ENCODE data around the gene FBXW5.
A peak's percentile ranks its signal among the peaks of the same experiment; 100 is the strongest.

Gene FBXW5

DNA sequence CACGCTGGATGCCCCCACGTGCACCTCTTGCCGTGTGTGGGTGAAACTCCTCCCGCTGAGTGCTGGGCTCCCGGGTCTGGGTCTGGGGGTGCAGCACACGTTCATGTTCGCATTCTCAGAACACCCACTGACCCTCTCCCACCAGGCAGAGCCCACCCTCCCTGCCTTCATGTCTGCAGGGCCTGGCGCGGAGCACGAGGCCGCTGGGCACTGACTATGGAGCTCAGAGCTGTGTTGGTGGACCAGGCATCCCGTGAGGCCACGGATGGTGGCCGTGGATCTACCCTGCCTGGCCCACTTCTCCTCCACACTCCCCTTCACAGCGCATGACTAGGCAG is 16.4 kb upstream of the FBXW5 start:
- no peak for DNase-seq (ENCODE audit: low spot score)

DNA sequence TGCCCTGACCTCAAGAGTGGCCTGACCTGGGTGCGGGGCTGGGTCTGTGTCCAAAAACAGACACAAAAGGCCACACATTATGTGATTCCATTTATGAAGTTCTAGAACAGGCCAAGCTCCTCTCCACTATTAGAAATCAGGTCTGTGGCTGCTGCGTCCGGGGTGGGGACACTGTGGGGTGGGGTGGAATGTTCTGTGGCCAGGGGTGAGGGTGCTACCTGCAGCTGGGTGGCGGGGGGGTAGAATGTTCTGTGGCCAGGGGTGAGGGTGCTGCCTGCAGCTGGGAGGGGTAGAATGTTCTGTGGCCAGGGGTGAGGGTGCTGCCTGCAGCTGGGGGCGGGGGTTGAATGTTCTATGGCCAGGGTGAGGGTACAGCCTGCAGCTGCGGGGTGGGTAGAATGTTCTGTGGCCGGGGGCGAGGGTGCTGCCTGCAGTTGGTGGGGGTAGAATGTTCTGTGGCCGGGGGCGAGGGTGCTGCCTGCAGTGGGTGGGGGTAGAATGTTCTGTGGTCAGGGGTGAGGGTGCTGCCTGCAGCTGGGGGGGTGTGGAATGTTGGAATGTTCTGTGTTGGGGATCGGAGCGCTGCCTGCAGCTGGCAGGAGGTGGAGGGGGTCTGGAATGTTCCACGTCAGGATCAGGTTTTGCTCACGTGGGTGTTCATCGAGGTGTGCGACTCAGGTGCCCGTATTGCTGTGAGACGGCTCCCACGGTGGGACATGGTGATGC is 15.8 kb upstream of the FBXW5 start:
- no peak for DNase-seq (ENCODE audit: low spot score)

- DNase-seq (ENCODE audit: low spot score), result no peak
Observed at GRCh38 chr9:136958898-136959850, 14.6 kb upstream of the FBXW5 start.

DNA sequence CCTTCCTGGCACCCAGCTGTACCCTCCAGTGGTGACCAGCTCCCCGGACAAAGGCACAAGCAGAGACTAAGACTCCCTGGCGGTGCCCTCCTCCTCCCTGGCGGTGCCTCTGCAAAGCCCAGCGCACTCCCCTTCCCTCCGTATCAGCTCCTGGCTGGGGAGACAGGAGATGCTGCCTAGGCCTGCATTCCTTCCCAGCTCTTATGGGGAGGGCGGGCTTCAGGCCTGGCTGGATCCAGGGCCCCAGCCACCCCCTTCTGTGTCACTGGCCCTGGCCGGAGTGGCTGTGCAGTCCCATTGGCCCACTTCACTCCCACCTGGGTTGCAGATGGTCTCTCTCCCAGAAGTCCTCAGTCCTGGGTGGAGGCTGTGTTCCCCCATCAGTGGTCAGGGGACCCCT is 13.9 kb upstream of the FBXW5 start:
- DNase-seq (ENCODE audit: low spot score), result no peak

GRCh38 chr9:136957901-136958300 is 13.4 kb upstream of the FBXW5 start:
- DNase-seq (ENCODE audit: low spot score), result no peak

DNA sequence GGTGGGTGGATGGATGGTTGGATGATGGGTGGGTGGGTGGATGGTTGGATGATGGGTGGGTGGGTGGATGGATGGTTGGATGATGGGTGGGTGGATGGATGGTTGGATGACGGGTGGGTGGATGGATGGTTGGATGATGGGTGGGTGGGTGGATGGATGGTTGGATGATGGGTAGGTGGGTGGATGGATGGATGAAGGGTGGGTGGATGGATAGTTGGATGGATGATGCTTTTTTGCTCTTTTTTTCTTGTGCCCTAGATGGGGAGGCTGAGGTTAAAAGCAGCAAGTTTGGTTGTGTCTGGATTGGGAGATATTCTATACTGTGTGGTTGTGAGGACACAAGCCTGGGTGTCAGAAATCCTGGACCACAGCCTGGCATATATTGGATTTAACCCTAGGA is 12.9 kb upstream of the FBXW5 start:
- no peak for DNase-seq (ENCODE audit: low spot score)

DNA sequence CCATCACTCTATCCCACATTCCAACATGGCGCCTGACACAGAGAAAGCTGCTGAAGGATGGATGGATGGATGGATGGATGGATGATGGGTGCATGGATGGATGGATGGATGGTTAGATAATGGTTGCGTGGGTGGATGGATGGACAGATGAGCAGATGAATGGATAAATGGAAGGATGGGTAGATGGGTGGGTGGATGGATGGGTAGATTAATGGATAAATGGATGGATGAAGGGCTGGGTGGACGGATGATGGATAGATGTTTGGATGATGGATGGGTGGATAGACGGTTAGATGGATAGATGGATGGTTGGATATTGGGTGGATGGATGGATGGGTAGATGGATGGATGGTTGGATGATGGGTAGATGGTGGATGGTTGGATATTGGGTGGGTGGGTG is 12.1 kb upstream of the FBXW5 start:
- no peak for DNase-seq (ENCODE audit: low spot score)

- no peak for DNase-seq (ENCODE audit: low spot score)
Observed at GRCh38 chr9:136955943-136956335, 11.4 kb upstream of the FBXW5 start.

DNA sequence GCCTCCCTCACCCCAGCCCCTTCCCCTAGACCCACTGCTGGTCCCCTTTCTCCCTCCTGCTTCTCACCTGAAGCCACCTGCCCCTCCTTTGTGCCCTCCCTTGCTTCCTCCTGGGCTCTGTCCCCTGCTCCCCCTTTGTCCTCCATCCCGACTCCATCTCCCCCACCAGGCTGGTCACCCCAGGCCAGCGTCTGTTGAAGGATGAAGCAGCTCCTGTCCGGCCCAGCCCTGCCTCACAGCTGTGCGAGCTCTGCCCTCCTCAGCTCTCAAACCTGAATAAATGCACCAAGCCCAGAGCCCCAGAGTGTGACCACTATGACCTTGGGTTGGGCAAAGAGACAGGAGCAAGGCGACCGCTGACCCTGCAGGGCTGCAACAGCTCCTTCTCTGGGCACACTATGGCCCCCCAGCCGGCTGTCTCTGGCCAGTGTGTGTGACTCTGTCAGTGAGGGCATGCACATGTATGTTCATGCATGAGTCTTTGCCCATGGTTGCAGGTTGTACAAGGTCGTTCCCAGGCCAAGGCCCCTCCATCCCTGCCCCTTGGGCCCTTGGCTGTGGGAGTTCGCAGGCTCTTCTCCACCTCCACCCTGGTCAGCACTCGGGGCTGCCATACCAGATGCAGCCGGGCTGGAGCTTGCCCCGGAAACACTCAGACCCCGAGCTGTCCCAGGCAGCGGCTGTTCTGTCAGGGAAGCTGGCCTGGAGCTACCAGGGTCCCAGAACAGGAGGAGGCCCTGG is 10.8 kb upstream of the FBXW5 start:
- DNase-seq (ENCODE audit: low spot score), result no peak

DNA sequence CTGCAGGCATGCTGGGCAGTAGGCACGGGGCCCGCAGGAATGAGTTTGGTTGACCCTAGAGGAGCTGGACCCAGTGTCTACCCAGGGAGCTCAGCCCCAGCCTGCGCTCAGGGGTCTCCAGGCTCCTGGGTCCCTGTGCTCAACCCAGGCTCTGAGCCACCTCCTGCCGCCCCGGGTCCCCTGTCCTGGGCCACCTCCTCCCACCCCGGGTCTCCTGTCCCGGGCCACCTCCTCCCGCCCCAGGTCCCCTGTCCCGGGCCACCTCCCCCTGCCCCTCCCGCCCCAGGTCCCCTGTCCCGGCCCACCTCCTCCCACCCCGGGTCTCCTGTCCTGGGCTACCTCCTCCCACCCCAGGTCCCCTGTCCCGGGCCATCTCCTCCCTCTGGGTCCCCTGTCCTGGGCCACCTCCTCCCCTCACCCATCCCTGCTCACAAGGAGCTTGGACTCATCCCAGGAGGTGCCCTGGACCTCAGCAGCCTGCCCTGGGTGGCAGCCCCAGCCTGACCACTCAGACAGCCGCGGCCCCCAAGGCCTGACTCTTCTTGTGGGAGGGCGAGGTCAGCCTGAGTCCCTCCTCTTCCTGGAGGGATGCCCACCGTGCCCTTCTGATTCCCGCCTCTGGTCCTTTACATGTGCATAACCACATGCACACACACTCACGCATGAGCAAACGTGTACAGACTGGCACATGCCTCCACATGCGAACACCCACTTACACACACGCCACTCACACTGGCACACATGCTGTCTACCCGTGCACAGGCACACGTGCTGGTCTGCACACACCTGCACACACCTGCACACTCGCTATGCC is 9.9 kb upstream of the FBXW5 start:
- no peak for DNase-seq (ENCODE audit: low spot score)

GRCh38 chr9:136953771-136954269 is 9.3 kb upstream of the FBXW5 start:
- DNase-seq (ENCODE audit: low spot score), result no peak

DNA sequence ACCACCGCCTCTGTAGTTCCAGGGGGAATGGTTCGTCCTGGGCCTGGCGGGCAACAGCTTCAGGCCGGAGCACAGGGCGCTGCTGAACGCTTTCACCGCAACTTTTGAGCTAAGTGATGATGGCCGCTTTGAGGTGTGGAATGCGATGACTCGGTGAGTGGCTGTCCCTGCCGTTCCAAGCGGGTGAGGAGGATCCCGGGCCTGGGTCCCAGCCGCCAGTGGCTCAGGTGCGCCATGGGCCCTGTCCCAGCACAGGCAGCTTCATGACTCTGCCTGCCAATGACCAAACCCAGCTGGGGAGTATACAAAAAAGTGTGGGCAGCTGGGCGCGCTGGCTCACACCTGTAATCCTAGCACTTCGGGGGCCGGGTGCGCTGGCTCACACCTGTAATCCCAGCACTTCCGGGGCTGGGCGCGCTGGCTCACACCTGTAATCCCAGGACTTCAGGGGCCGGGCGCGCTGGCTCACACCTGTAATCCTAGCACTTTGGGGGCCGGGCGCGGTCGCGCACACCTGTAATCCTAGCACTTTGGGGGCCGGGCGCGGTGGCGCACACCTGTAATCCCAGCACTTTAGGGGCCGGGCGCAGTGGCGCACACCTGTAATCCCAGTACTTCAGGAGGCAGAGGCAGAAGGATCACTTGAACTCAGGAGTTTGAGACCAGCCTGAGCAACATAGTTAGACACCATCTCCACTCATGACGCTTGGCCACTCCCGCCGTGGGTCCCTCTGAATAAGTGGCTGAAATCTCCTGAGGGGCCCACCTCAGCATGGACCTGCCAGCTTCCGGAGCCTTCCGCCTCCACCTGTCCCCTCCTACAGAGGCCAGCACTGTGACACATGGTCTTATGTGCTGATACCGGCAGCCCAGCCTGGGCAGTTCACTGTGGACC is 8.6 kb upstream of the FBXW5 start:
- no peak for DNase-seq (ENCODE audit: low spot score)

DNA sequence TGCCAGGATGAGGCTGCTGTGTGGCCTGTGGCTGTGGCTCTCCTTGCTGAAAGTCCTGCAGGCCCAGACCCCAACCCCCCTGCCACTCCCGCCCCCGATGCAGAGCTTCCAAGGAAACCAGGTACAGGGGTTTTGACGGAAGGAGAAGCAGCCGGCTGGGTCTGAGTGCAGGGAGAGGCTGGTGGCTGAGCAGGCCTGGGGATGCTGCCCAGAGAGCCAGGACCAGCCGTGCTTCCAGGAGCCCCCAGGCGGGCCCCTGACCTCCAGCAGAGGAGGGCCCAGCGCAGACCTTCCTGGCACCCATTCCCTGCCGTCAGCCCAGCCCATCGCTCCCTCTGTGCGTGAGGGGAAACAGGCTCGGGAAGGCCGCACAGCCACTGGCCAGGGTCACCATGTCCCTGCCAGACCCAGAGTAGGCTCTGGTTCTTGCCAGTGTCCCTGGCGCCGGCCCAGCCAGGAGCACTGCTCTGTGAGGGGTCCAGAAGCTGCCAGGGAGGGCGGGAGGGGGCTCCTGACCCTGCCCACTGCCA is 7.8 kb upstream of the FBXW5 start:
- no peak for DNase-seq (ENCODE audit: low spot score)

DNA sequence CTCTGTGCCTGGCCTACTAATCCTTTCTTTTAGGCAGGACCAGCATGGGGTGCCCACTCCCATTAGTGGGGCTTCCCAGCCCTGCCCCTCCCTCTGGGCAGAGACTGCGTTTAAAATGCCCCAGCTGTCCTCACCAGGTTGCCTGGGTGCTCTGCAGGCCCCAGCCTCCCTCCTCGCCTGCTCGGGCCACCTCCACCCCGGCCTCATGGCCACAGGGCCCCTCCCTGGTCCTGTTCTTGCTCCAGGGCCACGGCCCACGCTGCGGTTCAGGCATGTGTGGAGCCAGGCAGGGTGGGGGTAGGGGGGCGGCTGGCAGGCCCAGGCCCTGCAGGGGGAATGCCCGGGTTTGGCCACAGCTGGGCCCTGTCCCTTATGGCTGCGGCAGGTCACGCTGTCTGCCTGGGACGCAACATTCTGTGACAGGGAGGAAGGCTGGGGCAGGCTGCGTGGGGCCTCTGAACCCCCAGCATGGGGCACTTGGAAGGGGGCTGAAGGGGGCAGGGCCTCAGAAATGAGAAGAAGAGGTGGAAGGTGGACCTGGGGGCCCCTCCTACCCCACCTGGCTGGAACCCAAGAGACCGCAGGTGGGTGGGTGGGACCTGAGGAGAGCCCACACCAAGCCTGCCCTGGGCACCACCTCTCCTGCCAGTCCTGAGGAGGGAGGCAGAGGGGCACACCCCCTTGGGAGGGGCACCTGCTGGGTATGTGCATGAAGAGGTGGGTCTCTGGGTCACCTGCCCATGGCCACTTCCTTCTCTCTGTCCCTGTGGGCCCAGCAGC is 7.2 kb upstream of the FBXW5 start, which contains the start of gene LCN12:
TSS of gene LCN12 (plus strand) at position 733 of the 780 bp plus-strand sequence. CDS start 55 bp downstream, outside the sequence.
- no peak for DNase-seq (ENCODE audit: low spot score)

DNA sequence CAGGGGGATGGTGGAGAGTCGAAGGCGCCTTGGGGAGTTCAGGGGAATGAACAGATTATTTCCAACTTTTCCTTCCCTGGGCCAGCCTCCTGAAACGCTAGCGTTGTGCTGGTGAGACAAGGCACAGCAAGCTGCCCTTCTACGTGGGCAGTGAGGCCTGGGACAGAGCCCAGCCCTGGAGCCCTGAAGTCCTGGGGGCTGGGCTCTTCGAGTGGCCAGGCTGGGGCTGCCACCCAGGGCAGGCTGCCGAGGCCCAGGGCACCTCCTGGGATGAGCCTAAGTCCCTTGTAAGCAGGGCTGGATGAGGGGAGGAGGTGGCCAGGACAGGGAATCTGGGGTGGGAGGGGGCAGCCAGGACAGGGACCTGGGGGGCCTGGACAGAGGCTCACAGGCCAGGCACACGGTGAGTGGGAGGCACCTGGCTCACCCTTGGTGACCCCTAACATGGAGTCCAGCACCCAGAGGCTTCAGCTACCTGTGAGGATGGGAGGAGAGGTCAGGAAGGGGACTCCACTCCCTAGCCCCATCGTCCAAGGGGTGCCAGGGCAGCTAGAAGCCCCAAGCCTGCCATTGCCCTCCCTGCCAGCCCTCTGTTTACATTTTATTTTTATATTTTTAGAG is 6.2 kb upstream of the FBXW5 start:
- DNase-seq (ENCODE audit: low spot score), result no peak

DNA sequence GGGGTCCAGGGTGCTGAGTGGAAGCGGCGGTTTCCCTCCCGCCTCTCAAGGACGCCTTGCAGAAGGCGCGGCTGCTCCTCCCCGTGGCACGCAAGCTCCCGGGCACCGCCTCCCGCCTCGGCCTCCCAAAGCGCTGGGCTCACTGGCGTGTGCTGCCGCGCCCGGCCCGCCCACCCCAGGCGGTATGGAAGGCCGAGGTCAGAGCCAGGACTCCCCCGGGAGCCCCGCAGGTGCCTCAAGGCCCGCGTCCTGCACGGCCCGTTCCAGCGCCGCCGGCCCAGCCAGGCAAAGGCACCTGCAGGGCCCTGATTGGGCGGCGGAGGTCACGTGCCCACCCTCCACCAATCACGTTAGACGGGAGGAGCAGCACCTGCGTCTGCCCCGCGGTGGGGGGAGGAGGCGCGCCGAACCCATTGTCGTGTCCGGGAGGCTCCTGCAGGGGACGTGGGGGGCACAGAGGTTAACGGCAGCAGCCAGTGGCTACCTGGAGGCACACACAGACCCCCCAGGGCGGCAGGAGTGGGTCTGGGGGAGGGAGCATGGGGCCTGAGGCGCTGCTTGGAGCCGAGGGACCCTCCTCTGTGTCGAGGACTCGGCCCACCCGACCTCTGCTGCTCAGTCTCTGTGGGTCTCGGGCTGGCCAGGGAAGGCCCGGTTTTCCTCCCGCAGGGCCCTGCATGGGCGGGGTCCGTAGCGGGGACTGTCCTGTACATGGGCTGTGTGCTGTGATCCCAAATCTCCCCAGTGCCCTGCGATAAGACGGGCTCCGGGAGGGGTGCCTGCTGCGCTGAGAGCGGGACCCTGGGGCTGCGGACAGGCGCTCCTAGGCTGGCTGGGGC is 5.5 kb upstream of the FBXW5 start:
- peak; percentile 100 for DNase-seq (ENCODE audit: low spot score)

- no peak for DNase-seq (ENCODE audit: low spot score)
Observed at GRCh38 chr9:136949239-136949816, 4.8 kb upstream of the FBXW5 start.

All from germinal center (tissue), 1 donor.